HG03565 (cell line): ENCODE measurements around the gene CKB.
"Not testable (repeated sequence)": the region's sequence is repeated elsewhere in the genome, so short reads cannot be mapped to it uniquely, and the experiment has no call there.

Experiments used
- ATAC-seq: cut with Tn5 transposase; IDR thresholded peaks from one replicate; pipeline ENCODE4 v1.9.1; 2021; ENCODE audit warnings: mild to moderate bottlenecking, moderate library complexity; ENCODE audit not compliant: unreplicated experiment

Gene CKB

DNA sequence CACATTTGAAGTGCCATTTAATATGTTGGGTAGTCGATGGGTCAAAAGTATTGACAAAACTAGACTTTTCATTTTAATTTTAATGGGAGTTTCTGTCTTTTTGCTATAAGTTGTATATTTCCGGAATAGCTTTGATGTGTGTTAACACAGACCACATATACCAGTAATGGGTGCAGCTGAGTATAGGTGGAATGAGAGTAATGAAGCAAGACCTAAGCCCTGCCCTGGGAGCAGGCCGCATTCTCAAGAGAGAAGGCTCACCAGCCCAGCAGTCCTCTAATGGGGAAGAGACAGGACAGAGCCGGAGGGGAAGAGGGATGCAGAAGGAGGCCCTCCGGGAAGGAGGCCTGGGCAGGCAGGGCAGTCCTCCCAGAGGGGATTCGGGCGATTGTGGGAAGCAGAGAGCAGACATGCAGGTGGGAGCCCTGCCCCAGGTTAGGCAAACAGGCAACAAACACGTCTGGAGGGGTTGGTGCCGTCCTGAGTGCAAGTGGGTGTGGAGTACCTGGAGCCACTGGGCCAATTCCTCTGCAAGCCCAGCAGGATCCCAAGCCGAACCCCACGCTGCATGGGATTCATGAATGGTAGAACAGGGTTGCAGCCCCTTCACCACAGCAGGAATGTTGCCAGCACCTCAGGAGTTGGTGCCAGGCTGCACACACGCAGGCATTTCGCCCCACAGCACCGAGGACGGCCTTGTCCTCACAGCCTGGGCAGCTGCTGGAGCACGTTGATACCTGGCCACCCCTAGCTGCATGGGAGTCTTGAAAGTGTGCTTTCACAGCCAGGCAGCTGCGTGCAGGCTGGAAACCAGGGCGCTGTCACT, 7.8 kb downstream of the CKB start:
- no peak for ATAC-seq

DNA sequence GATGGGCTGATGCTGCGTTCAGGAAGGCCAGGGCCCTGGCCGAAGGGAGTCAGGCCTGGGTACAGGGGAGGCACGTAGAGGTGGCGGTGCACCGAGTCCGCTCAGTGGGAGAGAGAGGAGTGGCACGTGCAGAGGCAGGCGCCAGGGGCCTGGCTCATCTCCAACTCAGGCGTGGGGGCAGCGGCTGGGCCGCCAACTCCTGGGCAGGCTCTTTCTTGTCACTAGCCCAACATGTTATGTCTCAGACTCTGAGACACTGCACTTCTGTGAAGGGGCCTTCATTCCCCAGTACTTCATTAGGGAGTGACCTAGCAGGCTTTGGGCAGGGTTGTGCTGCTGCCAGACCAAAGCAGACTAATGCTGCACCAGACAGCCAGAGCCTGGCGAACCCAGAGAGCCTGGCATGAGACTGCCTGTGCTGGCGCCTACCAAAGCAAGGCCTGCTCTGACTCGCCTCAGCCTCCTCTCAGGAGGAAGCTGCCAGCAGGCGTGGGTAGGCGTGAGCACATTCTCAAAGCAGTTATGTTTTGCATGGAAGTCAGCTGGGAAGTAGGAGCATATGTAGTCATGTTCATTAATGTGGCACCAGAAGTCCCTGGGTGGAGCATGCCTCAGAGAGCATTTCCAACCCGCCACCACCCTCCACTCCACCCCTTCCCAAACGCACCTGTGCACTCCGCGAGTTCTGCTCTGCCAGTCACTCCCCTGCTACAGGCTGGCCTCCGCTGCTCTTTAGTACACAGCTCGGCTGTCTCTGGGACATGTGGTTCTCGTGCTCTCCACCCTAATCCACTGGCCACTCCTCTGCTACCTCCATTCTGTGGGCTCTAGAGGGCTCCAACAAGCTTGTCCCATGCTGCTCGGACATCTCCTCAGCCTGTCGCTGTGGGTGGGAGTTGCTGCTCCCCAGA, 9.7 kb downstream of the CKB start:
- no peak for ATAC-seq

DNA sequence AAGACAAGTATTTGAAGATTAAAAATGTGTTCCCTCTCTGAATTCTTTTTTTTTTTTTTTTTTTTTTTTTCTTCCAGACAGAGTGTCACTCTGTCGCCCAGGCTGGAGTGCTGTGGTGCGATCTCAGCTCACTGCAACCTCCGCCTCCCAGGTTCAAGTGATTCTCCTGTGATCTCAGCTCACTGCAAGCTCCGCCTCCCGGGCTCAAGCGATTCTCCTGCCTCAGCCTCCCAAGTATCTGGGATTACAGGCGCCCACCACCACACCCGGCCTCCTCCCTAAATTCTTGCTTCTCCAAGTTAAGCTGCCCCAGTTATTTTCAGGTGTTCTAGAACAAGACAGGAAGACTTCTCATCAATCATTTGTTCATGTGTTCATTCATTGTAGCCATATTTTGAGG, 10.4 kb downstream of the CKB start:
- not testable (repeated sequence) for ATAC-seq

DNA sequence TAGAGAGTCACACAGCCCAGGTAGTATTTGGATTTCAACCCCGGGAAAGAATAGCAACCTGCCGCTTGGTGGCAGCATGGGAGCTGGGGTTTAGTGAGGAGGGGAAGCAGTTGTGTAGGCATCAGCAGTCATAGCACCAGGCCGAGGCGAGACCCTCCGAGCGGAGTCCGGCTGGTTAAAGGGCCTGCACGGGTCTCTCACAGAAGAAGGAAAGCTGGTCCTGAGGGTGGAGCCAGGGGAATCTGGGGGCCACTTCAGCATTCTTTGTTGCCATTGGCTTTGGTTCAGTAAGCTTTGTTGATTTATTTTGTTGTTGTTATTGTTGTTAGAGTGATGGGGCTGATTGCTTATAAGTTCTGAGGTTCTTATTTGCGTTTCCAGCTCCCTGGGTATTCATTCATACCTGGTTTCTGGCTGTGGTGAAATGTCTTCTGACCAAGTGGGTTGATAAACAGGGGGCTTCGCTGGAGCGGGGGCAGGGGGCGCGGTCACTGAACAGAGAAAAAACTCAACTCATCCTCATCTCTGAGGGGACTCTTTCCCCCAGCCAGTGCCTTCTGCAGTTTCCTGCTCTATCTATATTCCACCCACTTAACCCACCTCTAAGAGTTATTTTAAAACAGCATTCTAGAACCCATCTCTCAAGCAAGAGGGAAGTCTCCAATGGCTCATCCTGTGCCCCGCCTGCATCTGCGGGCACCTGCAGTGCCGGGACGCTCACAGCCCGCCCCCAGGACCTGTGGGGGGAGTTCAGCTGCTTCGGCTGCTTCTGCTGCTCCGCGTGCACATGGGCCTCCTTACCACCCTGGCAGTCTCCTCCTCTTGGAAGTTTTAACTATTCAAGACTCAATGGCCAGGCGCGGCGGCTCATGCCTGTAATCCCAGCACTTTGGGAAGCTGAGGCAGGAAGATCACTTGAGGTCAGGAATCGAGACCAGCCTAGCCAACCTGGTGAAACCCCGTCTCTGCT, 11.6 kb downstream of the CKB start:
- ATAC-seq, result no peak

DNA sequence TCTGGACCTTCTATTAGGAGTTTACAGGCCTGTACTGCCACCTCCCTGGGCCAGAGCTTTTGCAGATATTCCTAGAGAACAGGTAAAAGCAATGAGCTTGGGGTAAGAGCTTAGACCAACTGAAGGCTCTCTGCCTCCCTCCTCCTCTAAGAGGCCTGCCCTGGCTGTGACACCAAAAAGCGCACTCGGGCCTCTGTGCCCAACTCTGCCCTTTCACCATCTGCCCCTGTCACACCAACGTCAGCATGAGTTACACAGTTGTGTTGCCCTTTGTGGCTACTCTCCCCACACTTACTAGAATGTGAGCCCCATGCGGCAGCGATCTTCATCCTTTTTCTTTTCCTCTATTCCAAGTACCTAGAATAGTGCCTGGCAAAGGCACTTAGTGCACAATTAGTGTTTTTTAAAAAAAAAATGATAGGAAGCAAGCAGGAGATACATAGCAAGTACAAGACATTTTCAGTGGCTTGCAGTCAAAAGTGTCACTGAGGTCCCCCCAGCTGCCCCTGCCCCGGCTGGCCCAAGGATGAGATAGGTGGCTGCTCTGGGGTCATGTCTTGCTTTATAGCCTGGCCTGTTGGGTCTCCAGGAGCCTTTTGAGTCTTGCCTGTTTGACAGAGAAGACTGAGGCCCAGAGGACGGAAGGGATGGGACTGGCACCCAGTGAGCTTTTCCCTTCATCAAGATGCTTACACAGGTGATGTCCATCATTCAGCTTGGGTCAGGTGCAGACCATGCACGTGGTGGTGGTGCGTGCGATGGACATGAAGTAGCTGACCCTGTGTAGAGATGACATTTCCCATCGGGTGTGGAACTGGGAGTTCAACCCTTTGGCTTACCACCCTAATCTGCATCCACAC, 12.5 kb downstream of the CKB start:
- ATAC-seq, result no peak

DNA sequence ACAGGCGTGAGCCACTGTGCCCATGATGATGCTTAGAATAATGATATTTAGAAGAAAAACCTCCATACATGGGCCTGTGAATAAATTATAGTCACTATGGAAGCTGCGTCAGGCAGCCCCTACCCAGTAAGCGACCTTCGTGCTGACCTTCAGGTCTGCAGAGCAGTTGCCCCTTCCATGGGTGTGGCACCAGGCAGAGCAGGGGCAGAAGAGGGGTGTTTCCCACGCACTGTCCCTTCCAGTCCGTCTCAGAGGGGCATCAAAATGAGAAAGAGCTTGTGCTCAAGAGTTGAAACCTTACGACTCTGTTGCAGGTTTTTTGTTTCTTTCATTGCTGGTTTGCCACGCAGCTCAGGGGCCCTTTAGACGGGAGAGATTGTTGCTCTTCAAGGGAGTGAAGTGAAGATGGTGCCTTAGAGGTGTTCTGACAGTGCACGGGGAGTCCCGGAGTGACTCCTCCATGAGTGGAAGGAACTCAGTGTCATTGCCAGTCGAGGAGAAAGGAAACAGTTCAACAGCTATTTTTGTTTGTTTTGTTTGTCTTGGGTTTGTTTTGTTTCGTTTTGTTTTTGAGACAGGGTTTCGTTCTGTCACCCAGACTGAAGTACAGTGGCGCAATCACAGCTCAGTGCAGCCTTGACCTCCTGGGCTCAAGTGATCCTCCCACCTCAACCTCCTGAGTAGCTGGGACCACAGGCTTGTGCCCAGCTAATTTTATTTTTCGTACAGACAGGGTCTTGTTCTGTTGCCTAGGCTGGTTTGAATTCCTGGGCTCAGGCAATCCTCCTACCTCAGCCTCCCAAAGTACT, 13.9 kb downstream of the CKB start:
- no peak for ATAC-seq

DNA sequence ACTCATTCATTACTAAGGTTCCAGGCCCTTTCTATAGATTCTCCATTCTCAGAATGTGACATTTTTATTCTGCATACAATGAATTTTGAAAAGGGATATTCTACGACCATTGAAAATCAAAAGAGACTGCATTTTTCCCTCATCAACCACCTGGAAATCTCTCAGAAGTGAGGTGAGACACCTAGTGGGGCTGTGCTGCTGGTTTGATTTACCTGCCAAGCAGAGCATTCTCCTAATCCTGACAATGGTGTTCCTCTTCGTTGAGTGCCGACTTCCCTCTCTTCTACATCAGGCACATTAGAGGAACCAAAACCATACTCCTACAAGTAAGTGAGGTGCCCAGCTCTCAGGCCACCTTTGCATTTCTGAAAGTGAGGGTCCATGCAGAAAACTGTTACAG, 14.9 kb downstream of the CKB start:
- no peak for ATAC-seq

DNA sequence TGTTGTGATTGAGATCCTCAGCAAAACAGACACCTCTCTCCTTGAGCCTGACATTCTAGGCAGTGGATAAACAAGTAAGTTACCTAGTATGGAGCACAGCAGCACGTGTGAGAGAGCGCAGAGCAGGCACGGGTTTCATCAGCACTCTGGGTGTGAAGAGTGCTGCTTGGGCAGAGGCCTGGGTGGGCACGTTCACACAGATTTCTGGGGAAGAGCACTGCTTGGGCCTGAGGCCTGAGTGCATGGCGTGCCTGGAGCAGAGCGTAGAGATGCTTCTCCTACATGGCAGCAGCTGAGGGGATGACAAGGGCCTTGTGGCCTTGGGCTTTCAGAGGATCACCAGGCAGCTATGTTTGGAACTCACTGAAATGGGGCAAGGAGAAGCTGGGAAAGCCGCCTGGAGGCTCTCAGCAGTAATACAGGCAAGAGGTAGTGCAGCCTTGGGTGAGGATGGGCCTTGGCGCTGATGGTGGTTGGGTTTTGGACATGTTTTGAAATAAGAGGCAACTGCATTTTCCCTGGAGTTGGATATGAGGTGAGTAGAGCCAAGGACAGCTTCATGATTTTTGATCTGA, 17.6 kb downstream of the CKB start:
- ATAC-seq, result no peak

DNA sequence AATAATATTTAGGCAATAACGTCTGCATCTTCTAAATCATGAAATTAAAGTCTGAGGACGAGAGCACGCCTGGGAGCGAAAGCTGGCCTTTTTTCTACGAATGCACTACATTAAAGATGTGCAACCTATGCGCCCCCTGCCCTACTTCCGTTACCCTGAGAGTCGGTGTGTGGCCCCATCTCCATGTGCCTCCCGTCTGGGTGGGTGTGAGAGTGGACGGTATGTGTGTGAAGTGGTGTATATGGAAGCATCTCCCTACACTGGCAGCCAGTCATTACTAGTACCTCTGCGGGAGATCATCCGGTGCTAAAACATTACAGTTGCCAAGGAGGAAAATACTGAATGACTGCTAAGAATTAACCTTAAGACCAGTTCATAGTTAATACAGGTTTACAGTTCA, 19.3 kb downstream of the CKB start:
- ATAC-seq, result no peak

DNA sequence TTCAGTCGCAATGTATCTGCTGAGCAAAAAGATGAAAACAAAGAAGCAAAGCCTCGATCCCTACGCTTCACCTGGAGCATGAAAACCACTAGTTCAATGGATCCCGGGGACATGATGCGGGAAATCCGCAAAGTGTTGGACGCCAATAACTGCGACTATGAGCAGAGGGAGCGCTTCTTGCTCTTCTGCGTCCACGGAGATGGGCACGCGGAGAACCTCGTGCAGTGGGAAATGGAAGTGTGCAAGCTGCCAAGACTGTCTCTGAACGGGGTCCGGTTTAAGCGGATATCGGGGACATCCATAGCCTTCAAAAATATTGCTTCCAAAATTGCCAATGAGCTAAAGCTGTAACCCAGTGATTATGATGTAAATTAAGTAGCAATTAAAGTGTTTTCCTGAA, 19.8 kb downstream of the CKB start:
- no peak for ATAC-seq

DNA sequence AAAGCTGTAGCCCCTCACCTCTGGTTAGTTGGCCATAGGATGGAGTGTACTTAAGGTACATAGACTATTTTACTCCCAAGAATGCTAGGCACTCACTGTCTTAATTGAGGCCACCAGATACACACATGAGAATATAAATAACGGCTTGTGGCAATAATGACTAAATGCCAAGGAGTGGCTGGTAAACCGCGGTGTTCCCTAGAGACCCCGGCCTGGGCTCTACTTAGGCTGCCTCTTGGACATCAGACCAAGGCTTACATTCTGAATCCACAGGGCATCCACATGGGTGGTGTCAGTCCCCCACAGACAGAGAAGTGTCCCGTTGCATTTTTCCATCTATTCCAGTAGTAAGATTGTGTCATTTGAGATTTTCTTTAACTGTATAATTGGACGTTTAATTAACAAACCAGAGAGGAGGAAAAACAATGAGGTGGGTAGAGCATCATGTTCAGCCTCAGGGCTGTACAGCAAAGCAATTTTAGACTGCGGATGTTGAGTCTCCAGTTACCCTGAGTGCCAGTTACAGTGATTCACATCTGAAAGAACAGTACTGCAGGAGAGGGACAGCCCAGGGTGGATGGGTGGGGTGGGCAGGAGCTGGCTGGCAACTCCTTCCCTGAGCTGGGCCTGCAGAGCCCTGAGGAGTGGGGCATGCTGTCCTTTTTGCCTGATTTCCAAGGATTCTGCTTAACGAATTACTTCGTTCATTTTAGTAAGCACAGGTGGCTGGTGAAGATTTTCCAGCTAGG, 20.5 kb downstream of the CKB start:
- ATAC-seq, result no peak

DNA sequence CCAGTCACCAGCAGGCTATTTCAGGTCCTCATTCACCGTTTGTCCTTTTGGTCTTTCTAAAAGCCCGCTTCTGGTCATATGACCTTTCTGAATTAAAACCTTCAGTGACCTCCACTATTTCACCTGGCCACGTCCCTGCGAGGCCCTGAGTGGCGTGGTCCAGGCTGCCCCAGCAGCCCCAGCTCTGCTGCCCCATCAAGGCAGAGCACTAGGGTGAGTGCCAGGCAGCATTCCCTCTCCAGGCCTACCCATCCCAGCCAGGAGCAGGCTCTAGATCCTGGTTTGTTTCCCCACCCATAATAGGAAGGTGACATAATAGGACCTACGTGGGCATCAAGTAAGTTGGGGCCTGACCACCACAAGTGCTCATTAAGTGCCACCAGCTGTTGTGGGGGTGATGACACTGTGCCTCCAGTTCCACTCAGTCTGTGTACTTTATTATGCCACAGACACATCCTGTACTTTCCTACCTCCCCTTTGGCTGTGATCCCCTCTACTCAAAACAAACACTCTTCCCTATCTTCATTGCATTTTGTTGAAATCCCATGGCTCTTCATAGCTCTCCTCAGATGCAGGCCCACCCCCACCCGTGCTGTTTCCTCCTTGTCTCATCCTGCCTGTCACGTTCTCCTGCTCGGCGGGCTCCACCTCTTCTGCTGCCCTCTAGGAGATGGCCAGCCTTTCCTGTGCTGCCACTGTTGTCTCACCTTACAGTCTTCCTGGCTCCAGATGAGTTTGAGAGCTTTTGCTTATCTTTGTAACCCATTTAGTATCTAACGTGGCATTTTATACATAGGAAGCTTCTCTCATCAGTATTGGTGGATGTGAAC, 21.4 kb downstream of the CKB start:
- no peak for ATAC-seq

DNA sequence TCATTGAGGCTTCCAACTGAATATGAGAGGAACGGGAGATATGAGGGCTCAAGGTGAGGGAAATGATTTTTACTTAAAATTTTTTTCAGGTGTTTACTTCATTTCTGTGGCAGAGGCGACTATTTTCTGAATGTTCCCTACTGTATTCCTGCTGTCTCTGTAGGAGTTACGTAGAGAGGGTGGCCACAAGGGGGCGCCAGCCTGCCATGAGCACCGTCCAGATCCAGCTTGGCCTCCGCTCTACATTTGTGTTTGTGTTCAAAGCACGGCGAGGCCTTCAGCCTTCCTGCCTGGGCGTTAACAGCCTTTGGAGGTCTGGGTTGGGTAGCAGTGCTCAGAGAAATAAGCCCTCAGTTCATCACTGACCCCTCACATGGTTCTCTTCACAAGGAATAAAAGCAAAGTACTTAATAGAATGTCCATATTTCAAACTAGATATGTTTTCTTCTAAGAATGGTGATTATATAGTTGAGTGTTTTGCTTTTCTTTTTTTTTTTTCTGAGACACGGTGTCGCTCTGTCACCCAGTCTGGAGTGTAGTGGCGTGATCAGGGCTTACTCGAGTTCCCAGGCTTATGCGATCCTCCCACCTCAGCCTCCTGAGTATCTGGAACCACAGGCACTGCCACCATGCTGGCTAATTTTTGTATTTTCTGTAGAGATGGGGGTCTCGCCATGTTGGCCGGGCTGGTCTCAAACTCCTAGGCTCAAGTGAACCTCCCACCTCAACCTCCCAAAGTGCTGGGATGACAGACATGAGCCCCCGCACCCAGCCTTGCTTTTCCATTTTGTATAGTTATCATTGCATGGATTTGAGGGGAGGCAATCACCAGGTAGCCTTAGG, 22.3 kb downstream of the CKB start:
- ATAC-seq, result no peak

DNA sequence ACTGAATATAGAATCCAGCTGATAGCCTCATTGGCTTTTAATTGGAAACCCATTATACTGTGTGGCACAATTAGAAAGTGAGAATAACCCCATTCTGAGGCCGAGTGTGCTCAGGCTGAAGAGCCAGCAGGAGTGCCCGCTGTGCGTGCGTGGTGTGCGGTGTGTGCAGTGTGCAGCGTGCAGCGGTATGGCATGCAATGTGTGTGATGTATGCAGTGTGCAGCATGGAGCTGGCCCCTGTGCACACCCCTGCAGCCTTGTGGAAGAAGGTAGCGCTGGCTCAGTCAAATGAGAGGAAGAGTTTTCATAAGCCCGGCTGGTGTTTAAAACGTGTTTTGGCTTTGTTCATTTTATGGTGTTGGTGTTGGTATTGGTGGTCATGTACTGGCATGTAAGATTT, 22.9 kb downstream of the CKB start:
- no peak for ATAC-seq

DNA sequence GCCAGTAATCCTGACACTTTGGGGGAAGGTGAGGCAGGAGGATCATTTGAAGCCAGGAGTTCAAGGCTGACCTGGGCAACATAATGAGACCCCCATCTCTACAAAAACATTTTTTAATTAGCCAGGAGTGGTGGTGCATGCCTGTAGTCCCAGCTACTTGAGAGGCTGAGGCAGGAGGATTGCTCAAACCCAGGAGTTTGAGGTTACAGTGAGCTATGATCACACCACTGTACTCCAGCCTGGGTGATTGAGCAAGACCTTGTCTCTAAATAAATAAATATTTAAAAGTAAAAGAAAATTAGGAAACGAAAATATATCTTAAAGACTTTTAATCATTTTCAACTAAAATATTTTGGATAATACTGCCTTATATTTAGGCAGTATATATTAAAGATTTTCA, 25.9 kb downstream of the CKB start:
- ATAC-seq, result no peak

DNA sequence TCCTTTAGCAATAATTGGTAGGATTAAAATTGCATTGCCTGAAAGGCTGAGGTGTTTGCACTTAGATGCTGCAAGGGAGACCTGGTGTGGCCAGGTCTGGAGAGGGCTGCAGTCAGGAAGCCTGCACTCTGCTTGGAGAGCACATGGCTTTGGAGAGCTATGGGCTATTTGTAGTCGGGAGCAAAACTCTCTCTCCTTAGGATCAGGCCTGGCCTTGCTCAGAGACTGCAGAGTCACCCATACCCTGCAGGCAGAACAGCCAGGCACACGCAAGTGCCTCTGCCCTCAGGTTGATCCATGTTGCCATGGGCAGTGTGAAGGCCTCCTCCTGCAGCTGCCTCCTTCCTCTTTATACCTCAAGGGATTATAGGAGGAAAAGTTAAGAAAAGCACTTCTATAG, 26.8 kb downstream of the CKB start:
- no peak for ATAC-seq
